ENCODE results near the gene LRMDA. TPM values are rescaled to one million over a fixed set of nuclear protein-coding genes. Genes with fewer than 3 reads are reported as not detected.
"Not testable (repeated sequence)": the region's sequence is repeated elsewhere in the genome, so short reads cannot be mapped to it uniquely, and the experiment has no call there.

The LRMDA gene
- total RNA-seq, 2 donors from 2014 or later: not detected

- DNase-seq (ENCODE audit: low spot score in 2 of 2) (no peak), ATAC-seq (peak in 1 of 2 donors; percentile 11)
- H3K27ac Mint-ChIP-seq: peak overlapping the region in 1 of 2 donors; percentile 82
- peaks cover 0 to 7% of the 10 kb centered on the region in 2 donors for H3K36me3 Mint-ChIP-seq
- H3K9me3 Mint-ChIP-seq: peaks cover 0 to 7% of the 10 kb centered on the region in 2 donors
Measured at GRCh38 chr10:75764974-75765788, 333.8 kb downstream of the LRMDA start.

DNA sequence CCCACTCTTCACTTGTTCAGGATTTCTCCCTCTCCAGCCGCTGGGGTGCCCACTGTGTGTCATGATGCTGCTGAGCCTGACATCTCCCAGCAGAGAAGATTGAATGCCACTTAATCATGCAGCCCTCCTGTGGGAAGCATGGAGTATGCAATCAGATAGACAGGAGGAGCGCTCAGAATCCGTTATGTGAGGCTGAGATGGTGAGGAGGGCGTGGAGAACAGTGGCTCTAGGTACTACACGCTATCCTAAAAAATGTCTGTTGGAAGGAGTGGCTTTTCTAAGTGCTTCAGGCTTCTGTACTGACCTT is 334.3 kb downstream of the LRMDA start:
- DNase-seq (ENCODE audit: low spot score in 2 of 2): no peak
- Mint-ChIP-seq H3K9me3 (peaks cover 0 to 7% of the 10 kb centered on the region in 2 donors), H3K36me3 (peaks cover 0 to 7% of the 10 kb centered on the region in 2 donors), H3K27ac (no peak overlapping the region)
- ATAC-seq: no peak

DNA sequence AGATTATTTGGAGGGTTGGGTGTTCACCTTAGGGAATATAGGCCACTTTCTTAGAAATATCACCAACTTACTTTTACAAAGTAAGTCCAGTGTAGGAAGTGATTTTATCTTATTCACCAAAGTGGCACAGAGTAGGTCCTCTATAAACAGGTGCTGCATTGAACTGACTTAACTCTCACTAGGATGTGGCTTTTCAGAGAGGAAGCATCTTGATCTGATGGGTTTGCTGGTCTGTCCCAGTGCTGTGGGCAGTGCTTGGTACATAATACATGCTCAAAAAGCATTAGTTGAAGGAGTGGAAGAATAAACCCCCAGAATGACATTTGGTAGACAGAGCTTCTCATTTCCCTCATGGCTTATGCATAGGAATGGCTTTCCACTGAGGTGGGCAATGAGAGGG is 334.7 kb downstream of the LRMDA start:
- ATAC-seq (no peak), DNase-seq (ENCODE audit: low spot score in 2 of 2) (no peak)
- Mint-ChIP-seq H3K36me3 (peaks cover 0 to 7% of the 10 kb centered on the region in 2 donors), H3K27ac (no peak overlapping the region), H3K9me3 (peaks cover 0 to 7% of the 10 kb centered on the region in 2 donors)

- DNase-seq (ENCODE audit: low spot score in 2 of 2); H3K9me3 Mint-ChIP-seq; H3K36me3 Mint-ChIP-seq; H3K27ac Mint-ChIP-seq; ATAC-seq: not testable (repeated sequence)
Measured at GRCh38 chr10:75766752-75767151, 335.3 kb downstream of the LRMDA start.

DNA sequence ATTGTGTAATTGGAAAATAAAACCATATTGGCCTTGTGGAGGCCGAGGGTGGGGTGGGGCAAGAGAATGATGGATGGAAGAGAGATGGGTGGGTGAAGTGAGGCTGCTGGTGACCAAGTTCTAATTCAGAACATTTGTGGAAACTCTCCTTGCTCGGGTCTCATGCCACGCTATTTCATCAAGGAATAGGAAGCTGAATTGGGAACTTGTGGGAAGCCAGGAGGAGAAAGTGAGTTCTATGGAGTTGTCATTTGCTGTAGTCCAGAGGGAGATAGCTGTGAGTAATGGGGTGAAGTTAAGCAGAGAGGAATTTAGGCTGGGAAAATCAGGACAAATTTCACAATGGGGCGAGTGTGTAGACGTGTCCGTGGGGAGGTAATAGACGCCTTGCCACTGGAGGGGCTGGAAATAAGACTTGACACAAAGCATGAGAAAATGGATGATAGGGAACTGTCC is 339.2 kb downstream of the LRMDA start:
- no peak overlapping the region for H3K27ac Mint-ChIP-seq
- H3K9me3 Mint-ChIP-seq: peaks cover 0 to 13% of the 10 kb centered on the region in 2 donors
- DNase-seq (ENCODE audit: low spot score in 2 of 2) (no peak), ATAC-seq (no peak)
- H3K36me3 Mint-ChIP-seq: peaks cover 0 to 7% of the 10 kb centered on the region in 2 donors

- Mint-ChIP-seq H3K36me3 (peaks cover 0 to 7% of the 10 kb centered on the region in 2 donors), H3K9me3 (peaks cover 0 to 13% of the 10 kb centered on the region in 2 donors), H3K27ac (no peak overlapping the region)
- ATAC-seq (no peak), DNase-seq (ENCODE audit: low spot score in 2 of 2) (no peak)
Measured at GRCh38 chr10:75771606-75772005, 340.2 kb downstream of the LRMDA start.

DNA sequence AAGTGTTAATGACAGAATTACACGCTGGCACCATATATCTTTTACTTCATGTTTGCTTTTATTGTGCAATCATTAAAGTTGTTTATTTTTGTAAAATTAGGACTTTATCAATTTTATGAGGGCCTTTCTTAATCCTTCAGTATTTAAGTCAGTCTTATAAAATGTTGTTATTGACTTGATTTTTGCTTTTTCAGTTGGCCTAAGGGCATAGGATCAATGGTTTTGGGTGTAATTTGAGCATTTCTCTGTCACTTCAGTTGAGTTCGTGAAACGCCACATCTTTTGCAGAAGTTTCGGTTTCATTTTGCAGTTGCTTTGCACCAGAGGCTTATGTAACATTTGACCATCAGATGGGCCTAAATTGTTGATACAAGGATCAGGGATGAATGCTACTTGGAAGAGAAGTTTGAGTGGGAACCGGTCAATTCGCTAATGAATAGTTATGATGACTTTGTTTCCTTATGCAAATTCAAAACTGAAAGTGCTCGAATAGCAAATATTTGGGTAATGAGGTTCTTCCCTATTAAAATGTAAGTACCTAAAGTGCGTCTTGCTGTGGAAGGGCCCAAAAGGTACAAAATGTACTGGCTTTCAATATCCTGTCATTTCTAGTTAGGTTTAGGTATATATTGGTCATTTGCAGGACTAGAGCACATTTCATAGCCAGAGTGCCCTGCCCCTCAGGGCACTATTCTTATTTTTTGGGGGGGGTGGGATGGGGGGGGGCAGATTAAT is 340.9 kb downstream of the LRMDA start:
- Mint-ChIP-seq H3K36me3 (peaks cover 0 to 6% of the 10 kb centered on the region in 2 donors), H3K27ac (no peak overlapping the region), H3K9me3 (peaks cover 0 to 12% of the 10 kb centered on the region in 2 donors)
- ATAC-seq (no peak), DNase-seq (ENCODE audit: low spot score in 2 of 2) (no peak)

DNA sequence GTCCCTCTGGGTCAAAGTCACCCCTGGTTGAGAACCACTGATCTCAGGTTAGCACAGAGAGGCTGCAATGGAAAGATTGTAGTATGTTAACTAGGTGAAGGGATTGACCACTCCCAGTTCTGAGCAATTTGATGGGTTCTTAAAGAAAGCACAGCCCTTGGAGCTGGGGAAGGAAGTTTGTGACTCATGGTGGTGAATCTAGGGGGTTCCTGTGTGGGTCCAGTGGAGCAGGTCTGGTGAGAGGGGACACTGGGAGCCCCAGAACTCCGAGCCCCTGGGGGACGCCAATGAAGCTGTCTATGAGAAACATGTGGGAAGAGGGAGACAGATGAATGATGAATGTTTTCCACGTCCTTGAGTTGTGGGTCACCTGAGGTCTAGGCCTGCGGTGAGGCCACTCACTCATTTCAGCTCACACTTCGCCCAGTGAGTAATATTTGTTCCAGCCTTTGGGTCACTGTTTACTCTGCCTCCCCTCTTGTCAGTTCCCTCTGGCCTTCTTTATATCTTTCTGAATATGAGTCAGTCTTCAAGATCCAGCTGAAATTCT is 341.9 kb downstream of the LRMDA start:
- Mint-ChIP-seq H3K9me3 (peaks cover 0 to 7% of the 10 kb centered on the region in 2 donors), H3K27ac (peak overlapping the region; percentile 45 to 79), H3K36me3 (no peaks in the 10 kb centered on the region)
- DNase-seq (ENCODE audit: low spot score in 2 of 2): no peak
- ATAC-seq: peak; percentile 37 to 83

- no peak for DNase-seq (ENCODE audit: low spot score in 2 of 2)
- no peaks in the 10 kb centered on the region for H3K36me3 Mint-ChIP-seq
- peak in 1 of 2 donors; percentile 48 for ATAC-seq
- peaks cover 0 to 7% of the 10 kb centered on the region in 2 donors for H3K9me3 Mint-ChIP-seq
- H3K27ac Mint-ChIP-seq: peak overlapping the region in 1 of 2 donors; percentile 45
Measured at GRCh38 chr10:75773813-75774782, 342.7 kb downstream of the LRMDA start.

DNA sequence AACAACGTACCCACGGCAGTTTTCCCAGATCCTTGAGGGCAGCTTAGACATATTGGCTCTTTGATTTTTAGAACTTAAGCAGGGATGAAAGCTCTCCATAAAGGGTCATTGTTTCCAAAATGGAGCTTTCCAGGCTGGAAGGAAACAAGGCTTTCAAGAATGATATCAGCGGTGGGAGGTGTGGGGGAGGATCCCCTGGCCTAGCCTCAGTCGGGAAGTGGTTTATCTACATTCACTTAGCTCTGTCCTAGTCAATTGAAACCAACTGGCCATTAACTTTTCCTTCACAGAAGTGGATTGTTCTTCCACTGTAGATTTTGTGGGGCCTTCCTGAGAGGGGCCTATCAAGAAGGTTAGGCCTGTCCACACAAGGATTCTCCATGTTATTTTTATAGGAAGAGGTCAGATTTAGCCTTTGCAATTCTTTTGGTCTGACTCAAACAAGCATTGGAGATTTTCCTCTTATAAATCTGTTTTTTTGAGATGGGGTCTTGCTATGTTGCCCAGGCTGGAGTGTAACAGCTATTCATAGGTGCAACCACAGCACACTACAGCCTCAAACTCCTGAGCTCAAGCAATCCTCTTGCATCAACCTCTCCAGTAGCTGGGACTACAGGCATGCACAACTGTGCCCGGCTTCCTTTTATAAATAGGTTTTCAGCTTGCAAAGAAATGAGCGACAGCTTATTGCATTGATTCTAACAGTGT is 343.5 kb downstream of the LRMDA start:
- peaks cover 0 to 7% of the 10 kb centered on the region in 2 donors for H3K9me3 Mint-ChIP-seq
- H3K36me3 Mint-ChIP-seq: no peaks in the 10 kb centered on the region
- ATAC-seq (no peak), DNase-seq (ENCODE audit: low spot score in 2 of 2) (no peak)
- no peak overlapping the region for H3K27ac Mint-ChIP-seq

- no peaks in the 10 kb centered on the region for H3K36me3 Mint-ChIP-seq
- H3K9me3 Mint-ChIP-seq: peaks cover 0 to 7% of the 10 kb centered on the region in 2 donors
- ATAC-seq (no peak), DNase-seq (ENCODE audit: low spot score in 2 of 2) (no peak)
- peak overlapping the region in 1 of 2 donors; percentile 33 for H3K27ac Mint-ChIP-seq
Measured at GRCh38 chr10:75776738-75777504, 345.5 kb downstream of the LRMDA start.

- no peak overlapping the region for H3K27ac Mint-ChIP-seq
- no peak for ATAC-seq
- peaks cover 0 to 4% of the 10 kb centered on the region in 2 donors for H3K9me3 Mint-ChIP-seq
- H3K36me3 Mint-ChIP-seq: no peaks in the 10 kb centered on the region
- DNase-seq (ENCODE audit: low spot score in 2 of 2): no peak
Measured at GRCh38 chr10:75778665-75779064, 347.2 kb downstream of the LRMDA start.

DNA sequence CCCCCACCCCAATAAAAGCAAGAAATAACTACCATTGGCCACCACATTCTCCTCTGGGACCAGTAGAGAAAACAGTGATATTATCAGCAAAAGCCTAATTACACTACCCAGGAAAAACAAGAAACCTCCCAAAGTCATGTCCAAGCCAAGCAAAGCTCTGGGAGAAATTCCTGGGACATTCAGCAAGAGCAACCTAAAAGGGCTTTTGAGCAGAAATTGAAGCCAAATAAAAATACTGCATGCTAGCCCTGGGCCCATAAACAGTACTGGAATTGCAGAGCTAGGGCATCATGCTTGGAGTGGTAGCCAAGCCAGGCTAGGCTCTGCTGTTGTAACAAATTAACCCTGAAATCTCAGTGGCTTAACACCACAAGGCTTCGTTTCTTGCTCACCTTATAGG is 347.9 kb downstream of the LRMDA start:
- no peaks in the 10 kb centered on the region for H3K36me3 Mint-ChIP-seq
- no peak overlapping the region for H3K27ac Mint-ChIP-seq
- no peaks in the 10 kb centered on the region for H3K9me3 Mint-ChIP-seq
- no peak for DNase-seq (ENCODE audit: low spot score in 2 of 2)
- no peak for ATAC-seq

- ATAC-seq (no peak), DNase-seq (ENCODE audit: low spot score in 2 of 2) (no peak)
- H3K27ac Mint-ChIP-seq: no peak overlapping the region
Measured at GRCh38 chr10:75782463-75783248, 351.2 kb downstream of the LRMDA start.

More at GRCh38 chr10:75782463-75783248, 351.2 kb downstream of the LRMDA start:
- H3K36me3 Mint-ChIP-seq: no peaks in the 10 kb centered on the region
- no peaks in the 10 kb centered on the region for H3K9me3 Mint-ChIP-seq
